Peyer's patch (tissue), 4 donors: ENCODE data around the gene RPL18A. TPM values are rescaled to one million over a fixed set of nuclear protein-coding genes. Genes with fewer than 3 reads are reported as not detected.

ENCODE experiments used
- DNase-seq, 3 donors: peaks; one replicate each; pipeline ENCODE4 v3.0.0-alpha.2; 2017 to 2019
- H3K27ac ChIP-seq, 4 donors: fragments of 200-600 bp; sonication (generic); one replicate each; pipeline ENCODE4 v1.5.1; 2016 to 2019
- H3K27me3 ChIP-seq, 2 donors: fragments of 200-600 bp; sonication (generic); one replicate each; pipeline ENCODE4 v1.5.1; 2019
- H3K36me3 ChIP-seq, 3 donors: fragments of 200-600 bp; sonication (generic); one replicate each; pipeline ENCODE4 v1.5.1; 2016 to 2019
- H3K4me1 ChIP-seq, 4 donors: fragments of 200-600 bp; sonication (generic); one replicate each; pipeline ENCODE4 v1.5.1; 2016 to 2019
- H3K4me3 ChIP-seq, 4 donors: fragments of 200-600 bp; sonication (generic); 1 replicate in 3 of 4; 2 replicates in 1 of 4; pipeline ENCODE4 v1.5.1; 2016 to 2019; ENCODE audit warnings: mild to moderate bottlenecking in 1 of 4
- H3K9me3 ChIP-seq, 4 donors: fragments of 200-600 bp; sonication (generic); one replicate each; pipeline ENCODE4 v1.5.1; 2016 to 2019; ENCODE audit warnings: mild to moderate bottlenecking in 1 of 4
- POLR2A ChIP-seq, 2 donors: fragments of 450-650 bp; IDR thresholded peaks; one replicate each; pipeline ENCODE4 v1.5.1; 2017; ENCODE audit warnings: antibody characterized with exemption in 2 of 2, mild to moderate bottlenecking in 2 of 2, moderate library complexity in 2 of 2
- total RNA-seq, 4 donors: library from RNA; depleted of rRNA; stranded (reverse); fragments of >200 nt; gene quantifications; one replicate each; pipeline ENCODE4 v1.1.0, GENCODE V29; 2016
- TF ChIP-seq, protein P1 (sequence below), 6 experiments: fragments of 450-650 bp in 4 of 6; fragments of 200-600 bp in 2 of 6; sonication (generic) in 1 of 6; IDR thresholded peaks; one replicate each; pipeline ENCODE4 v1.5.1; 2017 to 2019; ENCODE audit warnings: antibody characterized with exemption in 6 of 6, mild to moderate bottlenecking in 3 of 6, moderate library complexity in 1 of 6

The RPL18A gene
- total RNA-seq, 4 donors from 2014 or later: 456 to 824 (median 599) TPM

- Histone ChIP-seq H3K4me3 (peak overlapping the region; percentile 28 to 43 (median 35)), H3K27me3 (peaks cover 0 to 33% of the 10 kb centered on the region in 2 donors)
- peak in 2 of 3 donors; percentile 53 to 65 for DNase-seq
Observed at GRCh38 chr19:17872251-17873001, 12.7 kb downstream of the RPL18A start.

DNA sequence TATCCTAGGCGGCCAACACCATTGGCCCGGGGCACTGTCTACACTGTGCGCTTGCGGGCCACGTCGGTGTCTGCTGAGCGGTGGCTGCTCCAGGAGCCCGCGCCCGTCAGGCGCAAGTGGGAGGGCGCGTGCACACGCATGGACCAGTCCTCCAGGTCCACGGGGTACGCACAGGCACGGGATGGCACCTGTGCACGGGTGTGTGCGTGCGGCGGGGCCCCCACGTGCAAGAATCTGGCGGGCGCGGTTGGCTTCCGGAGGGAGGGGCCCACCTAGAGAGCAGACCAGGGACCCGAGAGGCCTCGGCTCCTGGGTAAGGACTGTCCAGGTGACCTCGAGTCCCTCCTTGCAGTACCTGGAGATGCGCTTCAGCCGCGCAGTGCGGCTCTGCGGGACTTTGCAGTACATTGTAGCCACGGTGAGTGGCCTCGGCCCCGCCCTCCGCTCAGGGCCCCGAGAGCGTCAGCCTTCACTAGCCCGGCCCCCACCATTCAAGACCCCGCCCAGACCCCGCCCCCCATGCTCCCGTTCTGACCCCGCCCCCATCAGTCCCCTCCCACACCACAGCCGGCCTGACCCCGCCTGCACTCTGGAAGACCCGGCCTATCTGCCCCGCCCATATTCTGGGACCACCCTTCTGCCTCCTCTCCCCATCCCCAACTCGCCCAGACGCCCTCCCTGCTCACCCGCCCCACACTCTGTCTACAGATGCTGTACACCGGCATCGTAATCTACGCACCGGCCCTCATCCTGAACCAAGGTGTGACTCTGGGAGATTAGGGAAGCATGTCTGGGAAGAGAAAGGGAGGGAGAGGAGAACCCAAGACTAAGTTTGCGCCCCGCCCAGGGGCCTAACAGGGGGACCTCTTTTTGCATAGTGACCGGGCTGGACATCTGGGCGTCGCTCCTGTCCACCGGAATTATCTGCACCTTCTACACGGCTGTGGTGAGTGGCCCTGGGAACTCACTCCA, 14.4 kb downstream of the RPL18A start:
- H3K27ac ChIP-seq: peak overlapping the region in 1 of 4 donors; percentile 58
- H3K9me3 ChIP-seq: no peaks in the 10 kb centered on the region
- H3K27me3 ChIP-seq: peaks cover 0 to 33% of the 10 kb centered on the region in 2 donors
- peak; percentile 63 to 79 (median 79) for DNase-seq
- peaks cover 0 to 23% (median 19%) of the 10 kb centered on the region in 4 donors for H3K4me1 ChIP-seq
- H3K4me3 ChIP-seq: peak overlapping the region; percentile 21 to 48 (median 35)
- TF ChIP-seq, protein P1, sequence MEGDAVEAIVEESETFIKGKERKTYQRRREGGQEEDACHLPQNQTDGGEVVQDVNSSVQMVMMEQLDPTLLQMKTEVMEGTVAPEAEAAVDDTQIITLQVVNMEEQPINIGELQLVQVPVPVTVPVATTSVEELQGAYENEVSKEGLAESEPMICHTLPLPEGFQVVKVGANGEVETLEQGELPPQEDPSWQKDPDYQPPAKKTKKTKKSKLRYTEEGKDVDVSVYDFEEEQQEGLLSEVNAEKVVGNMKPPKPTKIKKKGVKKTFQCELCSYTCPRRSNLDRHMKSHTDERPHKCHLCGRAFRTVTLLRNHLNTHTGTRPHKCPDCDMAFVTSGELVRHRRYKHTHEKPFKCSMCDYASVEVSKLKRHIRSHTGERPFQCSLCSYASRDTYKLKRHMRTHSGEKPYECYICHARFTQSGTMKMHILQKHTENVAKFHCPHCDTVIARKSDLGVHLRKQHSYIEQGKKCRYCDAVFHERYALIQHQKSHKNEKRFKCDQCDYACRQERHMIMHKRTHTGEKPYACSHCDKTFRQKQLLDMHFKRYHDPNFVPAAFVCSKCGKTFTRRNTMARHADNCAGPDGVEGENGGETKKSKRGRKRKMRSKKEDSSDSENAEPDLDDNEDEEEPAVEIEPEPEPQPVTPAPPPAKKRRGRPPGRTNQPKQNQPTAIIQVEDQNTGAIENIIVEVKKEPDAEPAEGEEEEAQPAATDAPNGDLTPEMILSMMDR (IDR thresholded peaks at IDR 0.05): no peak
- TF ChIP-seq POLR2A (IDR thresholded peaks at IDR 0.05): no peak
- no peaks in the 10 kb centered on the region for H3K36me3 ChIP-seq

More at GRCh38 chr19:17872251-17873001, 12.7 kb downstream of the RPL18A start:
- no peaks in the 10 kb centered on the region for H3K36me3 ChIP-seq
- H3K4me1 ChIP-seq: peaks cover 0 to 23% (median 19%) of the 10 kb centered on the region in 4 donors
- H3K9me3 ChIP-seq: no peaks in the 10 kb centered on the region
- peak overlapping the region in 1 of 4 donors; percentile 59 for H3K27ac ChIP-seq
- TF ChIP-seq, protein P1 (IDR thresholded peaks at IDR 0.05): no peak
- TF ChIP-seq POLR2A (IDR thresholded peaks at IDR 0.05): no peak

GRCh38 chr19:17874758-17875135, 15.0 kb downstream of the RPL18A start:
- no peak for TF ChIP-seq POLR2A (IDR thresholded peaks at IDR 0.05)
- TF ChIP-seq, protein P1 (IDR thresholded peaks at IDR 0.05): no peak

DNA sequence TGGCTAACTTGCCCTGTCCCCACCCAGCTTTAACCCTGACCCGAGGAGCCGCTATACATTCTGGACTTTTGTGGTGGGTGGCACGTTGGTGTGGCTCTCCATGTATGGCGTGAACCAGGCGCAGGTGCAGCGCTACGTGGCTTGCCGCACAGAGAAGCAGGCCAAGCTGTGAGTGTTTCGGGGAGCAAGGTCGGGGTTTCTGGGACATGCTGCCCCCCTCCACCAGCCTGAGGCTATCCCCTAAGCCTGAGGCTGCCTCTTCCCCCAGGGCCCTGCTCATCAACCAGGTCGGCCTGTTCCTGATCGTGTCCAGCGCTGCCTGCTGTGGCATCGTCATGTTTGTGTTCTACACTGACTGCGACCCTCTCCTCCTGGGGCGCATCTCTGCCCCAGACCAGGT, 18.0 kb downstream of the RPL18A start:
- TF ChIP-seq POLR2A (IDR thresholded peaks at IDR 0.05): no peak
- TF ChIP-seq, protein P1 (IDR thresholded peaks at IDR 0.05): no peak
- no peak for DNase-seq
- Histone ChIP-seq H3K4me3 (no peak overlapping the region), H3K36me3 (no peaks in the 10 kb centered on the region), H3K27me3 (peaks cover 0 to 13% of the 10 kb centered on the region in 2 donors), H3K4me1 (peaks cover 0 to 13% (median 5%) of the 10 kb centered on the region in 4 donors), H3K27ac (no peak overlapping the region), H3K9me3 (no peaks in the 10 kb centered on the region)

More at GRCh38 chr19:17874758-17875135, 15.0 kb downstream of the RPL18A start:
- Histone ChIP-seq H3K27me3 (peaks cover 0 to 33% of the 10 kb centered on the region in 2 donors), H3K27ac (no peak overlapping the region), H3K9me3 (no peaks in the 10 kb centered on the region), H3K4me3 (no peak overlapping the region), H3K36me3 (no peaks in the 10 kb centered on the region), H3K4me1 (peaks cover 0 to 23% (median 19%) of the 10 kb centered on the region in 4 donors)
- no peak for DNase-seq

DNA sequence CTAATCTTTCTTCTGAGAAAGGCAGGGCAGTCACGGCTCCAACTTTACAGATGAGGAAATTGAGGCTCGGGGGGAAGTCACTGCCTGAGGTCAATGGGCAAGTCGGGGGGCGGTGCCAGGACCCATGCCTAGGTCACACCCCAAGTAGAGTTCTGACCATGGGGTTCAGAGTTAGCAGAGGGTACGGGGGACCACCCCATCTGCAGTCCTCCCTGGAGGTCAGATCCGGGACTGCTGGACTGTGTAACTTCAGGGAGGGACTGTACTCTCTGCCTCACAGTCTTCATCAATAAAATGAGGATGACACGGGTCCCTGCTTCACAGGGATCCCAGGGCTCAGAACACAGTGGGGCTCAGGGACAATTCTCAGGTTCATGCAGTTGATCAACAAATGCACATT, 19.8 kb downstream of the RPL18A start:
- Histone ChIP-seq H3K36me3 (no peaks in the 10 kb centered on the region), H3K4me1 (no peaks in the 10 kb centered on the region), H3K4me3 (no peak overlapping the region), H3K27me3 (no peaks in the 10 kb centered on the region), H3K27ac (no peak overlapping the region), H3K9me3 (no peaks in the 10 kb centered on the region)
- TF ChIP-seq, protein P1 (IDR thresholded peaks at IDR 0.05): no peak
- no peak for TF ChIP-seq POLR2A (IDR thresholded peaks at IDR 0.05)
- no peak for DNase-seq
